Measurements from ENCODE around the gene RAB8A. TPM values are rescaled to one million over a fixed set of nuclear protein-coding genes. Genes with fewer than 3 reads are reported as not detected.

RAB8A gene
- total and polyA plus RNA-seq, 2 of the 8 experiments (the other 6 are each of a cell fraction or from before 2014, with no cell fraction given): 65.8 to 97.0 TPM

DNA sequence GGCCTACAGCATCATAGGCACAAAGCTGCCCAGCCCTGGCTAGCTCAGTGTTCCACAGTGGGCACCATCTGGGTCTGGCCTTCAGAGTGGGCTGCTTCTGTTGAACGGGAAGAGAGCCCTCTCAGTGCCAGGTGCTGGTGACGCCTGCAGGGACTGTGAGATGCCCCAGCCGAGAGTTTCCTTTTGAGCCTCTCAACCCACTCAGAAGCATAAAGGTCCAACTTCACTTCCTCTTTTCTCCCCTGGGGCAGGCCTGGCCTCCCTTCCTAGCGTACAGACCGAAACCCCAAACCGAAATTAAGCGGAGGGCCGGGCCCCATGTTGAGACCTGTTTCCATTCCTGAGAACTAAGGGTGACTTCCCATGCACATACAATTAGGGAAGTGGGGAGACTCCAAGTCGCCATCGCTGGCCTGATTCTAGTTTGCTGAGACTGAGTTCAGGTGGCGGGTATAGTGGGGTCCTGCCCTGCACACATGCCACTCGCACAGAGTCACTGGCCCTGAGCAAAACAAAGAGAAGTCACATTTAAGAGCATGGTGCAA lies 6.9 kb downstream of the RAB8A start:
- Histone ChIP-seq H2BK5ac (ENCODE audit: low read depth, low read length) (no peak overlapping the region), H4K20me1 (replicated peaks in 1 of 2; ENCODE audit: control insufficient read depth in 1 of 2, insufficient read depth in 2 of 2, low read length in 2 of 2) (peaks cover 2 to 21% of the 10 kb centered on the region in 2 experiments), H3K9ac (replicated peaks in 1 of 4; ENCODE audit: extremely low read depth in 1 of 4, low read depth in 3 of 4, low read length in 3 of 4) (no peak overlapping the region), H2BK20ac (ENCODE audit: low read length) (no peak overlapping the region), H4K8ac (ENCODE audit: extremely low read depth, insufficient read depth, low read length) (no peak overlapping the region), H3K23me2 (ENCODE audit: low read depth, low read length) (no peaks in the 10 kb centered on the region), H3K9me3 (ENCODE audit: insufficient read depth in 2 of 2, low read depth in 1 of 2, low read length in 1 of 2) (no peaks in the 10 kb centered on the region), H2AFZ (ENCODE audit: low read length) (no peak overlapping the region), H3K4me1 (replicated peaks in 1 of 4; ENCODE audit: control insufficient read depth in 3 of 4, insufficient read depth in 4 of 4, low read length in 3 of 4) (no peaks in the 10 kb centered on the region), H3K4ac (replicated peaks; ENCODE audit: insufficient read length, low read depth, low read length) (no peak overlapping the region), H3K27ac (ENCODE audit: low read depth, low read length) (no peak overlapping the region), H3K14ac (ENCODE audit: insufficient read length) (no peak overlapping the region), H2BK120ac (replicated peaks; ENCODE audit: low read depth, low read length) (no peak overlapping the region), H3K79me1 (ENCODE audit: low read depth, low read length) (peaks cover 6% of the 10 kb centered on the region; the same call in 1 of the 2 replicates), H3K23ac (ENCODE audit: insufficient read length) (no peak overlapping the region), H3K4me3 (ENCODE audit: extremely low read depth in 1 of 4, insufficient read depth in 2 of 4, low read depth in 3 of 4, low read length in 4 of 4) (no peak overlapping the region), H4K5ac (ENCODE audit: insufficient read length, low read depth, low read length) (no peak overlapping the region), H3K79me2 (ENCODE audit: control insufficient read depth in 1 of 2, insufficient read depth in 2 of 2, low read length in 2 of 2) (peaks cover 0 to 29% of the 10 kb centered on the region in 2 experiments; a peak in 2 of 4 replicates), H2AK5ac (ENCODE audit: low read depth, low read length) (no peak overlapping the region), H2BK12ac (ENCODE audit: low read depth, low read length) (no peak overlapping the region), H3K4me2 (ENCODE audit: insufficient read depth in 1 of 2, low read depth in 2 of 2, low read length in 2 of 2) (no peak overlapping the region), H3K56ac (replicated peaks; ENCODE audit: insufficient read length, low read depth, low read length) (no peak overlapping the region), H3K36me3 (ENCODE audit: control insufficient read depth in 2 of 4, insufficient read depth in 4 of 4, low read length in 3 of 4) (peaks cover 22 to 39% (median 35%) of the 10 kb centered on the region in 4 experiments), H2BK15ac (ENCODE audit: low read length) (no peak overlapping the region), H3K27me3 (replicated peaks in 1 of 4; ENCODE audit: control insufficient read depth in 3 of 4, extremely low read depth in 1 of 4, insufficient read depth in 3 of 4, low read length in 3 of 4) (no peaks in the 10 kb centered on the region), H4K91ac (replicated peaks; ENCODE audit: insufficient read length, low read length) (no peak overlapping the region), H3K18ac (ENCODE audit: extremely low read depth, low read length) (no peak overlapping the region)
- WGBS, 2 experiments (ENCODE audit: extremely low coverage in 1 of 2, insufficient coverage in 1 of 2, insufficient read length in 1 of 2, insufficient replicate concordance in 2 of 2, low coverage in 1 of 2, low lambda C conversion rate in 2 of 2, missing lambda C conversion rate in 1 of 2): 86% methylated on average over 10 of the region's 12 CpGs; no CpG with 5 or more reads in 1 of the 2 experiments
- CTCF ChIA-PET (ENCODE audit: partially characterized antibody): interaction anchor here (1.0 to 2.2 kb wide), 7 partner anchors 32 to 70 kb away, joined by 3 to 6 read pairs (median 4); no protein-coding TSS in a partner anchor
- no peak for FAIRE-seq
- DNase-seq (ENCODE audit: low read depth in 1 of 2, low spot score in 2 of 2): no peak
- POLR2A ChIA-PET (ENCODE audit: partially characterized antibody): interaction anchor here (0.9 to 1.5 kb wide), 4 partner anchors 17 to 42 kb away, joined by 3 to 8 read pairs (median 4); partner anchors contain the start of genes HSH2D and TPM4
- TF ChIP-seq NRF1 (IDR thresholded peaks at IDR 0.05; ENCODE audit: low read depth, low read length): no peak
- TF ChIP-seq, protein P1, sequence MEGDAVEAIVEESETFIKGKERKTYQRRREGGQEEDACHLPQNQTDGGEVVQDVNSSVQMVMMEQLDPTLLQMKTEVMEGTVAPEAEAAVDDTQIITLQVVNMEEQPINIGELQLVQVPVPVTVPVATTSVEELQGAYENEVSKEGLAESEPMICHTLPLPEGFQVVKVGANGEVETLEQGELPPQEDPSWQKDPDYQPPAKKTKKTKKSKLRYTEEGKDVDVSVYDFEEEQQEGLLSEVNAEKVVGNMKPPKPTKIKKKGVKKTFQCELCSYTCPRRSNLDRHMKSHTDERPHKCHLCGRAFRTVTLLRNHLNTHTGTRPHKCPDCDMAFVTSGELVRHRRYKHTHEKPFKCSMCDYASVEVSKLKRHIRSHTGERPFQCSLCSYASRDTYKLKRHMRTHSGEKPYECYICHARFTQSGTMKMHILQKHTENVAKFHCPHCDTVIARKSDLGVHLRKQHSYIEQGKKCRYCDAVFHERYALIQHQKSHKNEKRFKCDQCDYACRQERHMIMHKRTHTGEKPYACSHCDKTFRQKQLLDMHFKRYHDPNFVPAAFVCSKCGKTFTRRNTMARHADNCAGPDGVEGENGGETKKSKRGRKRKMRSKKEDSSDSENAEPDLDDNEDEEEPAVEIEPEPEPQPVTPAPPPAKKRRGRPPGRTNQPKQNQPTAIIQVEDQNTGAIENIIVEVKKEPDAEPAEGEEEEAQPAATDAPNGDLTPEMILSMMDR (IDR thresholded peaks at IDR 0.05; ENCODE audit: control extremely low read depth in 1 of 3, insufficient read depth in 1 of 3, low read depth in 1 of 3, low read length in 3 of 3): no peak
- TF ChIP-seq GABPA (IDR thresholded peaks at IDR 0.05; ENCODE audit: borderline replicate concordance, insufficient read depth, low read length): no peak

All from H1 (cell line).